HK-2 (cell line): Measurements from ENCODE around the gene FGF12.

Experiments used
- DNase-seq: peaks from one replicate; pipeline ENCODE4 v3.0.0-alpha.2; 2018; ENCODE audit not compliant: unreplicated experiment

FGF12 gene

GRCh38 chr3:192260116-192261010, 467.0 kb downstream of the FGF12 start:
- no peak for DNase-seq

DNA sequence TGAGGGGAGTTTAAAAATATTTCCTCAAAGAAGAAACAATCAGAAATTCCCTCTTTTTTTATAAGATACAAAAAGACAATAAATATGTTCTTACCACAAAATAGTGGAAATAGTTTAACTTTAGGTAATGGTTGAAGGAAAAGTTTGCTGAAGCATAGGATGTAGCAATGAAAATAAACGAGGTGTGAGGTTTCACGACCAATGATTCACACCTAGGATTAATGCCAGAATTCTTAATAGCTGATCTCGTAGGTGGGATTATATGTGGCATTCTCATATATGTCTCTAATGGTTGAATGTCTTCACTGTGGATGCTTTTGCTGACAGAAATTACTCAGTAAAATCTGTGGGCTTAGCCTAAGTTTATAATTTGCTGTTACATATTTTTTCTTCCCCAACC, 467.7 kb downstream of the FGF12 start:
- no peak for DNase-seq

DNA sequence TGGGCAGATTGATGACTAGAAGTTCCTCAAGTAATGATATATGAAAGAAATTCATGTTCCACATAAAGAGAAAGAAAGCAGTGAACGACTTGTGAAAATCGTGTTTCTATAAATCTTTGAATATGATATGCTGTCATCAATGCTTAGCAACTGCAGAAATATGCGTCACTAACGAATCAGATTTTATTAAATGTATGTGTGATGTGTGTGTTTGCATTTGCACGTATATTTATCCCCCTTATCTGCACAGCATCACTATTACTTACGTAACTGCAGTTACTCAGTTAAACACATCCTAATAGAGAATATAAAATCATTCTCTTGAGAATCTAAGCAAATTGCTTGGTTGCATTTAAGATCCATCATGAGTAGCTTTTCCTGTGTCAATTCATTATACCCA, 468.6 kb downstream of the FGF12 start:
- no peak for DNase-seq

DNA sequence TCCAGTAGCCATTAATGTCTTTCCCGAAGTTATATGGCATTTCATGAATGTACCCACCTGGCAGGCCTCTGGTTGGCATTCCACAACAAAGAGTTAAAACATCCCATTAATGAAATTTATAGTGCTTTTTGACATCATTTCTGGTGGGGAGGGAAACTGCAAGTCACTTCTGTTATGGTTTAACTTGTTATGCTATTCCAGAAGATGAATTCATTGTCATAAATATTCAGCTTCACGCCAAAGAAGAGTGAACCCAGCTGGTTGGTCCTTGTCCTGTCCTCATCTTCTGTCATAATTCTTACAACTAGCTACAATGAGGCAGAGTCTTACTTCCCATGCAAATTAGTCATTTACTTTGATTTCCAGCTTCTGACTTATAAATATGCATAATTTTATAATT, 471.5 kb downstream of the FGF12 start:
- DNase-seq = no peak

DNA sequence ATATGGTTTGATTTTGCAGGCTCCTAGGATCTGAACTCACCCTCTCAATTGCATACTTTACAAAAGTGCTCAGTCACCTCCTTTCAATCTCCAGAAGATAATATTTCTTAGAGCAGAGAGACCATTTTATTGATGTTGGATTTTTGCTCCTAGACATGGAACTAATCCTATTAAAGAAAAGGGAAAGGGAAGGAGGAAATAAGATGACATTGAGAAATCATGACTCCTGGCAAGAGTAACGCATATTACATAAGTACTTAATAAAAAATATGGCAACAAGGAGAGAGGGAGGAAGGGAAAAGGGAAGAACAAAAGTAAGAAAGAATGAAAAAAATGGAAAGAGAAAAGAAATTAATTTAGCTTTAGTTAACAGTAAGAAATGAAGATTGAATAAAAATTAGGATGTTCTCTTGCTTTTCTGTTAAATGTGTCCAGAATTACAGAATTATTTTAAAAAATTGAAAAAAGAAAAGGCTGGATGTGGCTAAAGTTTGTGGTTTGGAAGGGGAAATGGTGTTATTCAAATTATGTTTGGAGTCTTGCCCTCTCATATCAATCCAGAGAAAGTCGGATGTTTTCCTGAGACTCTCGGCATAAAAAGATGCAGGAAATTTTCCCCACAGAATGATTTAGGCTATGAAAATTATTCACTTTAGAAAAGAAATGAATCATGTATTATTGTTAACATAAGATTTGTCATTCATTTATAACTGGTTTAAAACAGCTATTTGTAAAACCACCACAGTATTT, 474.0 kb downstream of the FGF12 start:
- DNase-seq = no peak

DNA sequence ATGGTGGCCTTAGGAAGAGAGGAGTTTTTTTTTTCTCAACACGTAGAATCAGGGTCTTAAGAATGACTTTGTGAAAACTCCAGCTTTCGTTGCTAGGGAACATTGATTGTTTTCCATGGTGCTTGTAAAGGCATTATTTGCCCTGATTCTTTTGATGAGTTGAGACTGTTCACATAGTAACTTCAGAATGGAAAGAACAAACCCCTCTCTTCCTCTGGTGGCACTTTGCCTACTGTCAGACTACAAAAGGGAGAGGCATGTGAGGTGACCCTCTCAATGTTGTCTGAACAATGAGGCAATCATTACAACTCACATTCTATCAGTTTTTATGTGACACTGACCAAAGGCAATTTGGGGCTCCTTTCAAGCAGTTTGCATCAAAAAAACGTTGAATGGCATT, 477.8 kb downstream of the FGF12 start:
- DNase-seq = no peak

- no peak for DNase-seq
These were observed 480.3 kb downstream of the FGF12 start for GRCh38 chr3:192246847-192247559.

GRCh38 chr3:192244591-192244990, 482.8 kb downstream of the FGF12 start:
- no peak for DNase-seq

- no peak for DNase-seq
These were observed 487.4 kb downstream of the FGF12 start for GRCh38 chr3:192239956-192240355.

DNA sequence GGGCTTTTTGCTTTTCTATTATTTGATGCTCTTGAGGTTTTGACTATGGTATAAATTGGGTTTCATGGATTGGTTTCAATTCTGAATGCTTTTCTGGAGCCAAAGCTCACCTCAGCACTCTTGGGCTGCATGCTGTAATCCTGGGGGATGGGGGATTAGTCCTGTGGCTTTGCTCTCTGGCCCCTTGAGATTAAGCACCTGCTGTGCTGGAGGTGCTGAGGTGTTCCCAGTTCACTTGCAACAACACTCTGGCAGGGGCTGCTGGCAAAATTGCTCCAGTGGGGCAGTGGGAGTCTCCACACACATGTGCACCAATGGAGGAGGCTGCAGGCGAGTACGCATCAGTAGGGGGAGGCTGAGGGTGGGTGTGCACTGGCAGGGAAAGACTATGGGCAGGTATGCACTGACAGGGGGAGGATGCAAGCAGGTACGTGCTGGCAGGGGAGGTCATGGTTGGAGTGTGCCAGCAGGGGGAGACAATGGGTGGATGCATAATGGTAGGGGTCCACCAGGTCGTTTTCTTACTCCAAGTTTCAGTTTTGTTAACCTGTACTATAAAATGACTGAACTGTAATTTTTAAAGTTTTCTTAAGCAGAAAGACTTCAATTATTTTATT, 489.2 kb downstream of the FGF12 start:
- DNase-seq = no peak

DNA sequence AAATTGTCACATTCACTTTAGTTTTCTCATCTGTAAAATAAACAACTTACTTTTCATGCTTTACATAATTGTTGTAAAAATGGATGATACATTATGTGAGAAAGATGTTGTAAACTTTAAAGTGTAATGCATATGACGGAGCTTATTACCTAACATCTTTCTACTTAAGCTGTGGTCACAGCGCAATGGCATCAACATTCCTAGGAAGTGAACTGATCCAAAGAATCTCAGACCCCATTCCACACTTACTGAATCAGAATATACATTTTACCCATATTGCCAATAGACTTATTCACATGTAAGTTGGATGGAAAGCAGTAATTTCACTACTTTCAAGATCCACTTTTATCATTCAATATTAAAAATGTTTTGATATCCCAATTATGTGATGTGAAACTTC, 497.5 kb downstream of the FGF12 start:
- DNase-seq = no peak

DNA sequence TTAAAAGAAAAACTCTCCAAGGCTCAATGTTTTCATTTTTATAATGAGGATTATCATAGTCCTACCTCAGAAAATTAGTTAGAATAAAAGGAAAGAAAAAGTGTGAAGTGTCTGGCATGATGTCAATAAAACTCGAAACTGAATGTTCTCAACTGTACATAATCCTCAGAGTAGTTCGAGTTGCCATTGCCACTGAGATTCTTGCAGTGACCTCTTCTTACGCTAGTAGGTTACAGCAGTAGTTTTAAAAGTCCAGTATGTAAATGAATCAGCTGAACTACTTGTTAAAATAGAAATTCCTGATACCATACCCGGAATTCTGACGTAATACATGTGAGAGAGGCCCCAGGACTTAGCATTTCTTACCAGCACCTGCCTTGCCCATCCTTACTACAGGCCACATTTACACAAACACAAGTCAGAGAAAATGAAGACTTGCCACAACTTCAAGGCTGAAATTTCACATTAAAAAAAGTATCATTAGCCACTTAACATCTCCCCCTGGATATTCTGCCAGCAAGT, 502.6 kb downstream of the FGF12 start:
- DNase-seq = no peak

GRCh38 chr3:192223815-192224214, 503.5 kb downstream of the FGF12 start:
- no peak for DNase-seq

GRCh38 chr3:192220915-192221314, 506.4 kb downstream of the FGF12 start:
- DNase-seq = no peak

- no peak for DNase-seq
These were observed 507.4 kb downstream of the FGF12 start for GRCh38 chr3:192219926-192220325.

DNA sequence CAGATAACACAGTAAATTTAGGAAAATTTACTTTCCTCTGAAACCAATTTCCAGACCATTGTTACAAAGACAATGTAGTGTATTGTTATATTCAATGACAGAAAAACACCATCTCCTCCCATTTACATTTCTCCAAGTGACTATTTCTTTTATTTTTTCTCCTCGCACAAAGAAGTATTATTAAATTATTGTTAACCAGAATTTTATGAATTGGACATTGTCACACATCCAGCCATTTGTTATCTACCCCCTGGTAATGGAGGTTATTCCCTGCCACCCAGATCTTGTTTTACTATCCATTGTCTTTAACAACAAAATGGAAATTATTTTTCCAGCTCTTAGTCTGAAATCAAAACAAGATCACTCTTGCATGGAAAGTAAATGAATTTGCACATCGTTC, 511.3 kb downstream of the FGF12 start:
- DNase-seq = no peak

- no peak for DNase-seq
These were observed 514.4 kb downstream of the FGF12 start for GRCh38 chr3:192212979-192213378.

GRCh38 chr3:192212335-192212734, 515.0 kb downstream of the FGF12 start:
- no peak for DNase-seq

DNA sequence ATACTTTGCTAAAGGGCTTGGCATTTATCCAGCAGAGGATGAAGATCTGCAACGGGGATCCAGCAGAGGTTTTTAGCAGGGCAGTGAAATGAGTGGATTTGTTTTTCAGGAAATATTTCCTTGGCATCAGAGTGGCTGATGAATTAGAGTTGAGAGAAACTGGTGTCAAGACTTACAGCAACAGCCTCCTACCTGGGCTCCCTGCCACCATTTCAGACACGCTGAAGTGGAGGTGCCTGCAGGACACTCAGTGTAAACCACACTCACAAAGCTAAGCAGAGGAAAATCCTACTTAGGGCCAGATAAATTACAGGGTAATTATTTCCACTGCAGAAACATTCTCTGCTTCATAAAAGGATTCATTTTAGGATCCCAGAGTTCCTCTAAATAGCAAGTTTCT, 519.7 kb downstream of the FGF12 start:
- no peak for DNase-seq

GRCh38 chr3:192207239-192207638, 520.1 kb downstream of the FGF12 start:
- peak; percentile 5 for DNase-seq

DNA sequence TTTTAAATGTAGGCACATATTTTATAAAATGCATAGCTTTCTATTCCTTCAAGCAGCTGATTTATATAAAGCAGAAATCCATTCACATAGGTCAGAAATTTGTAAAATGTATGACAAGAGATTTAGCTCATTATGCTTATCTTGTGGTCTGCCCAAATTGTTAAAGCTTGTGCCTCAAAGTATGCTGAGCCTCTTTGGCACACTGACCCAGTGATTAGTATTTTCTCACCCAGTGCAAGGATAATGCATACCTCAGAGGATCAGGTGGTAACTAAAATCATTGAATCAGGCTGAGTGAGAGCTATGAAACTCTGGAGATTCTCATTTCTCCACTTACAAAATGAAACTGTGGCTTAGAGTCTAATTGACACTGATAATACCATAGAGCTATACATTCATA, 533.3 kb downstream of the FGF12 start:
- no peak for DNase-seq
